ENCODE measurements around the gene ADCY4. TPM values are rescaled to one million over a fixed set of nuclear protein-coding genes. Genes with fewer than 3 reads are reported as not detected.
"Not testable (repeated sequence)": the region's sequence is repeated elsewhere in the genome, so short reads cannot be mapped to it uniquely, and the experiment has no call there.

Gene ADCY4
- total and polyA plus RNA-seq, 3 donors from 2014 or later: 10.0 to 23.1 (median 13.9) TPM

DNA sequence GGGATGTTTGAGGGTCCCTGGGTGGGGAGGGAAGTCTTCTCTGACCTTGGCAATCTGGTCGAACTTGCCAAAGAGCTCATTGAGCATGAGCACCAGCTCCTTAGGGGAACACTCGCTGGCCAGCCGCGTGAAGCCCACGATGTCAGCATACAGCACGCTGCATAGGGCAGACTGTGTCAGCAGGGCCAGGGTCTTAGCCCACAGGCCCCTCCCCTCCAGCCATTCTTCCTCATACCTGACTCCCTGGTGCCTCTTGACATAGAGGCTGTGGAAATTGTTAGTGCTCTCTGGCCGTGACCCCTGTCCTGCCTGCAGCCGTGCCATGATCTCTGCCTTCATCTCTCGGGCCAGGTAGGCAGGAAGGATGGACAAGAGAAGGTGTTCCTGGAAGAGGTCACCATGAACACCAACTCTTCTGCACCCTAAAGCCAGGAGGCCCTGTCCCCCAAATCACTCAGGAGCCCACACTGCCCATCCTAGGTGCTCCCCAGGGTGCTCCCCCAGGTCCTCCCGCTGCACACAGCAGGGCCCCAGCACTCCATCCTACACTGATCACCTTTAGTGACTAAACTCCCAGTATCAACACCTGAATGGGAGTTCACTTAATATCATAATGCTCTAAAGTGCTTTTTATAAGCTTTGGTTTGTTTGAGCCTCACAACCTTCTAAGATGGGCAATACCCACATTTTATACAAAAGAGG, 3.7 kb downstream of the ADCY4 start:
- 89 to 91% methylated on average over 6 to 10 of the region's 10 CpGs for WGBS, 2 donors
- intact Hi-C loops (cut with DNase I; ENCODE audit: low total_unique reads): loop anchor here (5.0 kb wide), 1 partner anchor 101 kb away; no protein-coding TSS in a partner anchor
- H3K4me3 ChIP-seq: no peak overlapping the region
- H3K9me3 ChIP-seq: no peaks in the 10 kb centered on the region
- H3K27me3 ChIP-seq: no peaks in the 10 kb centered on the region
- no peak for DNase-seq
- no peaks in the 10 kb centered on the region for H3K36me3 ChIP-seq (ENCODE audit: low read depth, missing control alignments)
- TF ChIP-seq, protein P1, sequence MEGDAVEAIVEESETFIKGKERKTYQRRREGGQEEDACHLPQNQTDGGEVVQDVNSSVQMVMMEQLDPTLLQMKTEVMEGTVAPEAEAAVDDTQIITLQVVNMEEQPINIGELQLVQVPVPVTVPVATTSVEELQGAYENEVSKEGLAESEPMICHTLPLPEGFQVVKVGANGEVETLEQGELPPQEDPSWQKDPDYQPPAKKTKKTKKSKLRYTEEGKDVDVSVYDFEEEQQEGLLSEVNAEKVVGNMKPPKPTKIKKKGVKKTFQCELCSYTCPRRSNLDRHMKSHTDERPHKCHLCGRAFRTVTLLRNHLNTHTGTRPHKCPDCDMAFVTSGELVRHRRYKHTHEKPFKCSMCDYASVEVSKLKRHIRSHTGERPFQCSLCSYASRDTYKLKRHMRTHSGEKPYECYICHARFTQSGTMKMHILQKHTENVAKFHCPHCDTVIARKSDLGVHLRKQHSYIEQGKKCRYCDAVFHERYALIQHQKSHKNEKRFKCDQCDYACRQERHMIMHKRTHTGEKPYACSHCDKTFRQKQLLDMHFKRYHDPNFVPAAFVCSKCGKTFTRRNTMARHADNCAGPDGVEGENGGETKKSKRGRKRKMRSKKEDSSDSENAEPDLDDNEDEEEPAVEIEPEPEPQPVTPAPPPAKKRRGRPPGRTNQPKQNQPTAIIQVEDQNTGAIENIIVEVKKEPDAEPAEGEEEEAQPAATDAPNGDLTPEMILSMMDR (IDR thresholded peaks at IDR 0.05): no peak
- no peak for TF ChIP-seq POLR2A (IDR thresholded peaks at IDR 0.05)
- H3K27ac ChIP-seq: no peak overlapping the region
- H3K4me1 ChIP-seq: peaks cover 21% of the 10 kb centered on the region

DNA sequence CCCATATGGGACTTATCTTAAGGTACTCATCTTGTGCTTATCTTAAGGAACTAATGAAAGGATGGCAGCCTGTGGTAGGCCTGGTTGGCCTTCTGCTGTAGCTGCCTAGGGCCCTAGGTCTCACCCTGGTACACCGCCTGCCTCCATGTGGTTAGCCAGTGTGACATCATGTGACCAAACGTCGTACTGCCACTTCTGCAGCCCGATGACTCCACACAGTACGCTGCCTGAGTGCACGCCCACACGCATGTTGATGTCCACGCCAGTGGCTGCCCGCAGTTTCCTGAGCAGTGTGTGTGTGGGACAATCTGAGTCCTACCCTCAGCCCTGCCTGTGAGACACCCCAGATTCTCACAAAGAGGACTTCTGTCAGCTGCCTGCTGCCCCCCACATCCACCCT, 5.1 kb downstream of the ADCY4 start:
- DNase-seq: peak; percentile 46
- TF ChIP-seq, protein P1 (IDR thresholded peaks at IDR 0.05): no peak
- TF ChIP-seq POLR2A (IDR thresholded peaks at IDR 0.05): no peak
- WGBS, 2 donors: 81 to 95% methylated on average over 8 to 9 of the region's 9 CpGs
- no peak overlapping the region for H3K4me3 ChIP-seq
- H3K36me3 ChIP-seq (ENCODE audit: low read depth, missing control alignments): no peaks in the 10 kb centered on the region
- intact Hi-C loops (cut with DNase I; ENCODE audit: low total_unique reads): loop anchor here (5.0 kb wide), 1 partner anchor 103 kb away; no protein-coding TSS in a partner anchor
- H3K9me3 ChIP-seq: no peaks in the 10 kb centered on the region
- peaks cover 16% of the 10 kb centered on the region for H3K4me1 ChIP-seq
- H3K27me3 ChIP-seq: no peaks in the 10 kb centered on the region
- no peak overlapping the region for H3K27ac ChIP-seq

DNA sequence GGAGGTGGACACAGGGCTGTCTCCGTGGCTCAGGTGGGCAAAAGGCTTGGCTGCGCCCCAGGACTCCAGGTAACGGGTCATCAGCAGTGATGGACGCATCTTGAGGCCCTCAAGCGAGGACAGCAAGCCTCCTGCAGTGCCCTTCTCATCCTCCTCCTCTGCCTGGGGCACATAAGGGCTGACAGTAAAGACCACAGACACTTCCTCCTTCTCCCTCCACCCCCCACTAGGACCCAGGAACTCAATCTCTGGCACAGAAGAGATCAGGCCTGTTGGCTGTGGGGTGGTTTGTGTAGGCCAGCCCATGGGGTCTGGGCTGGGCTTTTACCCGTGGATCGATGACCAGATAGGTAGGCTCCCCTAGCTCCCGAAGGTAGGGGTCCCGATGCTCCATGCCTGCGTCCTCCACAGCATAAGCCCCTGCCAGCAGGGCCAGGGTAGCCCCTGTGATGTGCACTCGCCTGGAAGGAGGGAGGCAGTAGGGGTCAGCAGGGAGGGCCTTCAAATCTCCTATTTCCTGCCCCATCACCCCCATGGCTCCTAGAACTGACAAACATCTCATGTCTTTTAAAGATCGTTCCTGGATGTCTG, 5.7 kb downstream of the ADCY4 start:
- WGBS, 2 donors: 87% methylated on average over 12 of the region's 12 CpGs
- no peaks in the 10 kb centered on the region for H3K9me3 ChIP-seq
- intact Hi-C loops (cut with DNase I; ENCODE audit: low total_unique reads): no loop called here
- H3K27me3 ChIP-seq: no peaks in the 10 kb centered on the region
- no peak overlapping the region for H3K4me3 ChIP-seq
- no peaks in the 10 kb centered on the region for H3K36me3 ChIP-seq (ENCODE audit: low read depth, missing control alignments)
- peaks cover 10% of the 10 kb centered on the region for H3K4me1 ChIP-seq
- no peak for TF ChIP-seq POLR2A (IDR thresholded peaks at IDR 0.05)
- TF ChIP-seq, protein P1 (IDR thresholded peaks at IDR 0.05): no peak
- no peak for DNase-seq
- H3K27ac ChIP-seq: no peak overlapping the region

DNA sequence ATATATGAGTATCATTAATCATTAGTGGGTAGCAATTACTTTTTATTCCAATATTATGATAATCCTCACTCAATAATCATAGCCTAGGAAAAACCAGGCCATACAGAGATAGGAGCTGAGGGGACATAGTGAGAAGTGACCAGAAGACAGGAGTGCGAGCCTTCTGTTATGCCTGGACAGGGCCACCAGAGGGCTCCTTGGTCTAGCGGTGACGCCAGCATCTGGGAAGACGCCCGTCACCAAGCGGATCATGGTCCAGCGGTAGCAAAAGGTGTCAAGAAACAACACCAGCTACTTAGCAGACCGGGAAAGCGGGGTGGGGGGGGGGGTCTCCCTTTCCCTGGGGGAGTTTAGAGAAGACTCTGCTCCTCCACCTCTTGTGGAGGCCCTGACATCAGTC, 7.0 kb downstream of the ADCY4 start:
- DNase-seq: peak; percentile 77
- H3K9me3 ChIP-seq; H3K27me3 ChIP-seq; H3K4me3 ChIP-seq; H3K27ac ChIP-seq; H3K4me1 ChIP-seq; H3K36me3 ChIP-seq (ENCODE audit: low read depth, missing control alignments); intact Hi-C loops (cut with DNase I; ENCODE audit: low total_unique reads): not testable (repeated sequence)
- TF ChIP-seq, protein P1 (IDR thresholded peaks at IDR 0.05): peak; percentile 55 to 78 (median 62)
- 20 to 46% methylated on average over 7 to 9 of the region's 9 CpGs for WGBS, 2 donors

All from testis (tissue), 3 donors.